Vagina (tissue), 2 donors: ENCODE results near the gene COL6A3. TPM values are rescaled to one million over a fixed set of nuclear protein-coding genes. Genes with fewer than 3 reads are reported as not detected.

Experiments used
- DNase-seq, 2 donors: peaks; one replicate each; pipeline ENCODE4 v3.0.0-alpha.2; 2017; ENCODE audit errors: extremely low spot score in 2 of 2
- H3K27ac ChIP-seq: fragments of 200-600 bp; sonication (generic); one replicate; pipeline ENCODE4 v1.5.1; 2019
- H3K27me3 ChIP-seq: fragments of 200-600 bp; sonication (generic); one replicate; pipeline ENCODE4 v1.5.1; 2019
- H3K36me3 ChIP-seq, 2 donors: fragments of 200-600 bp; sonication (generic); one replicate each; pipeline ENCODE4 v1.5.1; 2017 to 2019
- H3K4me1 ChIP-seq: fragments of 200-600 bp; sonication (generic); one replicate; pipeline ENCODE4 v1.5.1; 2019
- H3K4me3 ChIP-seq, 2 donors: fragments of 200-600 bp; sonication (generic); 1 replicate in 1 of 2; 2 replicates in 1 of 2; pipeline ENCODE4 v1.5.1; 2016 to 2019
- H3K9me3 ChIP-seq: fragments of 200-600 bp; sonication (generic); one replicate; pipeline ENCODE4 v1.5.1; 2019
- POLR2A ChIP-seq, 2 donors: fragments of 450-650 bp; IDR thresholded peaks; one replicate each; pipeline ENCODE4 v1.6.1; 2017; ENCODE audit warnings: antibody characterized with exemption in 2 of 2, mild to moderate bottlenecking in 2 of 2, moderate library complexity in 2 of 2
- POLR2AphosphoS5 ChIP-seq, 2 donors: sonication (generic); formaldehyde crosslinking; IDR thresholded peaks; one replicate each; pipeline ENCODE4 v1.9.0; 2017; ENCODE audit warnings: antibody characterized with exemption in 2 of 2, mild to moderate bottlenecking in 2 of 2, low read depth in 1 of 2; ENCODE audit not compliant: insufficient read depth in 1 of 2
- intact Hi-C: fragments of 100-400 bp; cut with DNase I; formaldehyde crosslinking; loops from one replicate; pipeline ENCODE4 v1.15.1; 2023
- total RNA-seq: library from RNA; depleted of rRNA; stranded (reverse); fragments of >200 nt; gene quantifications from one replicate; pipeline ENCODE4 v1.2.3, GENCODE V29; 2016
- TF ChIP-seq, protein P1 (sequence below), 3 experiments: fragments of 450-650 bp in 2 of 3; fragments of 200-600 bp in 1 of 3; sonication (generic) in 1 of 3; IDR thresholded peaks; one replicate each; pipeline ENCODE4 v1.5.1; 2017 to 2019; ENCODE audit warnings: antibody characterized with exemption in 3 of 3, mild to moderate bottlenecking in 2 of 3, moderate library complexity in 2 of 3

COL6A3 gene
- total RNA-seq, 1 donor from 2014 or later, result 315 TPM

DNA sequence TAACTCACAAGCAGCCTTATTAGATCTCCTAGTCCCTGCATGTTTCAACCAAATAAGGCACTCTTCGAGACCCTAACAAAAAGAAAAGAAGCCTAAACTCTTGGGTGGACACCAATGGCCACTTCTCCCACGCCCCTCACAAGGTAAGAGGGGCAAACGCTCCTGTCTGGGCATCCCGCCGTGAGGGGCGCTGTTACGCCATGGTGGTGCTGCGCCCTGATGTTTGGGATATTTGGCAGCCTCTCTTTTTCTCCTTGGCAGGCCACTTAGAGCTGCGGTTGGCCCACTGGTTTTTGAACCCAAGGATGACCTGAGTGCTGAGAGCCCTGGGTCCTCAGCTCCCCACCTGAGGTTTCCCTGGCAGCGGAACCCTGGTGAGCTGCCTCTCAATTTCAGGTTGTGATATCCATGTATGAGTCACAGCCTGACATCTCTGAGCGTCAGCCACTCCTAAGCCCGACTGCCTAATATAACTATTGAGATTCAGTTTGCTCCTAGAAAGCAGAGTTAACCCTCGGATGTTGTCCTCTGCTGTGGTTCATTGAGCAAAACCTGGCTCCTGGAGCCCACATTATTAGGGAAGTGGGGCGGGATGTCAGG, 103.3 kb downstream of the COL6A3 start:
- intact Hi-C loops, result loop anchor here (10.0 kb wide), 1 partner anchor 116 kb away; no protein-coding TSS in a partner anchor
- no peaks in the 10 kb centered on the region for H3K9me3 ChIP-seq
- peaks cover 26% of the 10 kb centered on the region for H3K4me1 ChIP-seq
- no peaks in the 10 kb centered on the region for H3K27me3 ChIP-seq
- no peak overlapping the region for H3K4me3 ChIP-seq
- TF ChIP-seq, protein P1, sequence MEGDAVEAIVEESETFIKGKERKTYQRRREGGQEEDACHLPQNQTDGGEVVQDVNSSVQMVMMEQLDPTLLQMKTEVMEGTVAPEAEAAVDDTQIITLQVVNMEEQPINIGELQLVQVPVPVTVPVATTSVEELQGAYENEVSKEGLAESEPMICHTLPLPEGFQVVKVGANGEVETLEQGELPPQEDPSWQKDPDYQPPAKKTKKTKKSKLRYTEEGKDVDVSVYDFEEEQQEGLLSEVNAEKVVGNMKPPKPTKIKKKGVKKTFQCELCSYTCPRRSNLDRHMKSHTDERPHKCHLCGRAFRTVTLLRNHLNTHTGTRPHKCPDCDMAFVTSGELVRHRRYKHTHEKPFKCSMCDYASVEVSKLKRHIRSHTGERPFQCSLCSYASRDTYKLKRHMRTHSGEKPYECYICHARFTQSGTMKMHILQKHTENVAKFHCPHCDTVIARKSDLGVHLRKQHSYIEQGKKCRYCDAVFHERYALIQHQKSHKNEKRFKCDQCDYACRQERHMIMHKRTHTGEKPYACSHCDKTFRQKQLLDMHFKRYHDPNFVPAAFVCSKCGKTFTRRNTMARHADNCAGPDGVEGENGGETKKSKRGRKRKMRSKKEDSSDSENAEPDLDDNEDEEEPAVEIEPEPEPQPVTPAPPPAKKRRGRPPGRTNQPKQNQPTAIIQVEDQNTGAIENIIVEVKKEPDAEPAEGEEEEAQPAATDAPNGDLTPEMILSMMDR (IDR thresholded peaks at IDR 0.05), result no peak
- TF ChIP-seq POLR2AphosphoS5 (IDR thresholded peaks at IDR 0.05; ENCODE audit: insufficient read depth in 1 of 2, low read depth in 1 of 2), result peak in 1 of 2 donors; percentile 60
- H3K27ac ChIP-seq, result peak overlapping the region; percentile 67
- DNase-seq, result no peak
- H3K36me3 ChIP-seq, result no peaks in the 10 kb centered on the region

DNA sequence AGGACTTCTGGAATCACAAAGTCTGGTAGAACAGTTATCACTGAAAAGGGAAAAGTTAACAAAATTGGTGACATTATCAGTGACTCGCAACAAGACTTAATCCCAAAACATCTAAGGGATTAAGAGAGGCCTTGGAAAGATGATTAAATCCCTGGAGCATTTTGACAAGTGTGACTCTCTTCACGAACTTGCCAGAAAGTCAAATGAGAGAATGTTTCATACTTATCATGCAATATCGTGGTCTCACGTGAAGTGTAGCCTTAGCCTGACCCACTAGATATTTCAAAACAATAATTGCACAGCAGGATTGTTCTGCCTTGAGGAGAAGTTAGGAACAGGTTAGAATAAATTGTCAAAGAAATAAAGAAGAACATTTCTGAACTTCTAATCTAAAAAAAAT, 104.5 kb downstream of the COL6A3 start:
- TF ChIP-seq, protein P1 (IDR thresholded peaks at IDR 0.05), result no peak
- TF ChIP-seq POLR2A (IDR thresholded peaks at IDR 0.05) (no peak), POLR2AphosphoS5 (IDR thresholded peaks at IDR 0.05; ENCODE audit: insufficient read depth in 1 of 2, low read depth in 1 of 2) (no peak)
- intact Hi-C loops, result no loop called here
- H3K4me3 ChIP-seq, result no peak overlapping the region
- DNase-seq, result no peak
- peak overlapping the region; percentile 57 for H3K27ac ChIP-seq
- peaks cover 14% of the 10 kb centered on the region for H3K4me1 ChIP-seq
- H3K36me3 ChIP-seq, result no peaks in the 10 kb centered on the region
- no peaks in the 10 kb centered on the region for H3K9me3 ChIP-seq
- H3K27me3 ChIP-seq, result no peaks in the 10 kb centered on the region

DNA sequence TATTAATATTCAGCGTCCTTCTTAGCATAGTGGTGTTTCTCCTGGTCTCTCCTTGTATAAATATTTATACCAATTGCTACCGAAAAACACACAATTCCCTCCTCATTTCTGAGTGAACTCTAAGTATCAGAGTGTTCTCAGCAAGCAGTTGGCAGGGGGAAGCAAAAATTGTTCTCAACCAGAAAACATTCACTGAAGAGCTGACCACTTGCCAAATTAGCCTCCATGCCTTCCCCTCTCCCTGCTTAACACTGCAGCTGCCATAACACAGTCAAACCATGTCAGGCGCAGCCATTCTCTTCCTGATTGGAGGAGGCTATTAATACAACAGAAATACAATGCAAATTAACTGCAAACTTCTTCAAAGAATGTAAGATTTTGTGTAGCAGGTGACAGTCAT, 105.0 kb downstream of the COL6A3 start:
- H3K27ac ChIP-seq, result peak overlapping the region; percentile 57
- H3K9me3 ChIP-seq, result no peaks in the 10 kb centered on the region
- intact Hi-C loops, result no loop called here
- H3K4me3 ChIP-seq, result no peak overlapping the region
- peaks cover 11% of the 10 kb centered on the region for H3K4me1 ChIP-seq
- H3K36me3 ChIP-seq, result no peaks in the 10 kb centered on the region
- H3K27me3 ChIP-seq, result no peaks in the 10 kb centered on the region
- TF ChIP-seq, protein P1 (IDR thresholded peaks at IDR 0.05), result no peak
- TF ChIP-seq POLR2A (IDR thresholded peaks at IDR 0.05) (no peak), POLR2AphosphoS5 (IDR thresholded peaks at IDR 0.05; ENCODE audit: insufficient read depth in 1 of 2, low read depth in 1 of 2) (no peak)
- no peak for DNase-seq

DNA sequence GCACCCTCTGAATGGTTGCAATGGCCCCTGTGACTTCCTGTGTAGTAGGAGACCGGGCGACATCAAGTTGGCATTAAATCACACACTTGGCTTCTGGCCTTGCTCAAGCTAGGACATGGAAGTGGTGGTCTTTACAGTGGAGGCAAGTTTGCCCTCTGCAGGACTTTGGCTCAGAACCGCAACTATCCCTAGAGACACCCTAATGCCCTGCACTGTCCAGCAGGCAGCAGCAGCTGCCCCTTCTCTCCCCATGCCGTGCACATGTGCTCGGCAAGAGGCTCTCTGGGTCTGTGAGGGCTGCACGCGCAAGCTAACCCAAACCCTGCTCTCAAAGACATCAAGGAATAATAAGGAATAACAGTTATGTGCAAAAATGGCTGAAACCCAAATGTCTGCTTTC, 106.5 kb downstream of the COL6A3 start:
- Histone ChIP-seq H3K9me3 (no peaks in the 10 kb centered on the region), H3K36me3 (no peaks in the 10 kb centered on the region), H3K4me1 (no peaks in the 10 kb centered on the region), H3K4me3 (no peak overlapping the region), H3K27me3 (no peaks in the 10 kb centered on the region), H3K27ac (peak overlapping the region; percentile 57)
- DNase-seq, result no peak
- no peak for TF ChIP-seq POLR2AphosphoS5 (IDR thresholded peaks at IDR 0.05; ENCODE audit: insufficient read depth in 1 of 2, low read depth in 1 of 2)
- TF ChIP-seq, protein P1 (IDR thresholded peaks at IDR 0.05), result no peak
- TF ChIP-seq POLR2A (IDR thresholded peaks at IDR 0.05), result no peak
- intact Hi-C loops, result no loop called here

DNA sequence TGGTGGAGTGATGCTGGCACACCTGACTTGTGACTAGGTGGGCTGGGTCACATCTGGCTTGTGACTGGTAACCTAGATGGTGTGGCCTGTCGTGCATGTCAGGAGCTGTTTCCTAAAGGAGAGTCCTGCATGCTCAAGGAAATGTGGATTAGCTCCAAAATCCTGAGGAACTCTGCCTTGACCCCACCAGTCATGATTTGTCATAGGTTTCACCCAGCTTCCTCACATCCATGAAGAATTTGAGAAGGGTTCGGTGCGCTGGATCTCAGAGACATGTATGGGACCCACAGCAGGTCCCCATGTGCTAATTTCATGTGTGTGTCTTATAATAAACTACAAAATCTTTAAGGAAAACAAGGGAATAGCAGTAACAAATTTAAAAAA, 107.2 kb downstream of the COL6A3 start:
- H3K36me3 ChIP-seq, result no peaks in the 10 kb centered on the region
- no peaks in the 10 kb centered on the region for H3K27me3 ChIP-seq
- H3K27ac ChIP-seq, result peak overlapping the region; percentile 29
- no peaks in the 10 kb centered on the region for H3K4me1 ChIP-seq
- TF ChIP-seq, protein P1 (IDR thresholded peaks at IDR 0.05), result no peak
- no peak for TF ChIP-seq POLR2AphosphoS5 (IDR thresholded peaks at IDR 0.05; ENCODE audit: insufficient read depth in 1 of 2, low read depth in 1 of 2)
- TF ChIP-seq POLR2A (IDR thresholded peaks at IDR 0.05), result no peak
- no peak for DNase-seq
- H3K4me3 ChIP-seq, result no peak overlapping the region
- intact Hi-C loops, result no loop called here
- no peaks in the 10 kb centered on the region for H3K9me3 ChIP-seq
